IMR-90 (cell line): ENCODE measurements around the gene WAS. TPM values are rescaled to one million over a fixed set of nuclear protein-coding genes. Genes with fewer than 3 reads are reported as not detected.

ENCODE experiments used
- ATAC-seq: fragments of 200-7000 bp; cut with Tn5 transposase; 2 replicates; pipeline ENCODE4 v1.9.1; 2020; ENCODE audit warnings: low read depth, mild to moderate bottlenecking, moderate library complexity
- BruUV-seq: library from RNA; stranded (reverse); fragments of 400-500 nt; replicated peaks from 2 replicates; lab custom pipeline; 2021; lab: Mats Ljungman, UMichigan
- CTCF ChIA-PET: fragments of 300-600 bp; formaldehyde crosslinking; extraction: SDS; loops from one replicate; lab custom pipeline; 2021; ENCODE audit warnings: antibody characterized with exemption; lab: Yijun Ruan, JAX
- POLR2A ChIA-PET: fragments of 300-600 bp; sonication (Branson Sonifier 250); formaldehyde crosslinking; loops from one replicate; lab custom pipeline; 2022; ENCODE audit warnings: antibody characterized with exemption; ENCODE audit not compliant: unreplicated experiment; lab: Charles Lee
- DNase-seq: peaks from one replicate; pipeline ENCODE4 v3.0.0; 2013
- H2AFZ ChIP-seq: replicated peaks from 2 replicates; pipeline ENCODE3; 2013; ENCODE audit warnings: low read length, mild to moderate bottlenecking; ENCODE audit not compliant: poor library complexity
- H2AK5ac ChIP-seq: 2 replicates; pipeline ENCODE4 v1.6.1; 2013; ENCODE audit warnings: low read depth, low read length, inconsistent platforms
- H2AK9ac ChIP-seq: replicated peaks from 2 replicates; pipeline ENCODE3; 2013; ENCODE audit warnings: mild to moderate bottlenecking, low read depth, low read length, moderate library complexity; ENCODE audit not compliant: poor library complexity
- H2BK120ac ChIP-seq: 2 replicates; pipeline ENCODE4 v1.6.1; 2013; ENCODE audit warnings: low read depth, low read length, inconsistent platforms
- H2BK15ac ChIP-seq: 3 replicates; pipeline ENCODE4 v1.6.1; 2013; ENCODE audit warnings: low read depth, low read length, inconsistent platforms
- H2BK20ac ChIP-seq: 2 replicates; pipeline ENCODE4 v1.6.1; 2013; ENCODE audit warnings: low read depth, mild to moderate bottlenecking, inconsistent platforms, low read length, moderate library complexity
- H2BK5ac ChIP-seq: 2 replicates; pipeline ENCODE4 v1.6.1; 2013; ENCODE audit warnings: mild to moderate bottlenecking, low read depth, low read length, inconsistent platforms; ENCODE audit not compliant: poor library complexity, severe bottlenecking
- H3K14ac ChIP-seq: replicated peaks from 2 replicates; pipeline ENCODE4 v1.6.1; 2013; ENCODE audit warnings: low read depth, low read length, inconsistent platforms
- H3K18ac ChIP-seq: 2 replicates; pipeline ENCODE4 v1.6.1; 2013; ENCODE audit warnings: low read depth, low read length, control low read depth
- H3K23ac ChIP-seq: 2 replicates; pipeline ENCODE4 v1.6.1; 2013; ENCODE audit warnings: low read depth, low read length, inconsistent platforms
- H3K27ac ChIP-seq: 2 replicates; pipeline ENCODE4 v1.5.1; 2013; ENCODE audit warnings: mild to moderate bottlenecking, control low read depth, low read length; ENCODE audit not compliant: insufficient read depth
- H3K27me3 ChIP-seq: 2 replicates; pipeline ENCODE4 v1.6.1; 2013; ENCODE audit warnings: low read length; ENCODE audit not compliant: control insufficient read depth, insufficient read depth
- H3K36me3 ChIP-seq: 2 replicates; pipeline ENCODE4 v1.6.1; 2013; ENCODE audit warnings: low read length, mixed read lengths; ENCODE audit not compliant: control insufficient read depth, insufficient read depth
- H3K4ac ChIP-seq: 2 replicates; pipeline ENCODE4 v1.6.1; 2013; ENCODE audit warnings: low read depth, low read length, inconsistent platforms
- H3K4me1 ChIP-seq: 2 replicates; pipeline ENCODE4 v1.6.1; 2013; ENCODE audit warnings: low read length, mixed read lengths; ENCODE audit not compliant: control insufficient read depth, insufficient read depth
- H3K4me2 ChIP-seq: 2 replicates; pipeline ENCODE4 v1.6.1; 2013; ENCODE audit warnings: low read depth, mild to moderate bottlenecking, control low read depth, low read length, moderate library complexity
- H3K4me3 ChIP-seq: 2 replicates; pipeline ENCODE4 v1.5.1; 2013; ENCODE audit warnings: low read depth, mild to moderate bottlenecking, control low read depth, low read length, moderate library complexity; ENCODE audit not compliant: insufficient read depth
- H3K56ac ChIP-seq: 2 replicates; pipeline ENCODE4 v1.6.1; 2013; ENCODE audit warnings: low read length, inconsistent platforms; ENCODE audit not compliant: insufficient read depth; ENCODE audit errors: extremely low read depth
- H3K79me1 ChIP-seq, 2 experiments: 2 replicates each; pipeline ENCODE4 v1.6.1; 2013; ENCODE audit warnings: low read length in 2 of 2, inconsistent platforms in 1 of 2, low read depth in 1 of 2
- H3K9ac ChIP-seq: 2 replicates; pipeline ENCODE4 v1.6.1; 2013; ENCODE audit warnings: low read depth, low read length, control low read depth
- H3K9me1 ChIP-seq: 2 replicates; pipeline ENCODE4 v1.6.1; 2013; ENCODE audit warnings: low read length, inconsistent platforms; ENCODE audit not compliant: insufficient read depth
- H3K9me3 ChIP-seq: 2 replicates; pipeline ENCODE4 v1.6.1; 2013; ENCODE audit warnings: low read length; ENCODE audit not compliant: control insufficient read depth, insufficient read depth
- H4K20me1 ChIP-seq: 2 replicates; pipeline ENCODE4 v1.6.1; 2013; ENCODE audit warnings: low read length, inconsistent platforms; ENCODE audit not compliant: insufficient read depth
- H4K5ac ChIP-seq: 2 replicates; pipeline ENCODE4 v1.6.1; 2013; ENCODE audit warnings: mild to moderate bottlenecking, low read depth, low read length, control low read depth
- H4K8ac ChIP-seq, 2 experiments: 2 replicates each; pipeline ENCODE4 v1.6.1; 2013; ENCODE audit warnings: low read depth in 2 of 2, low read length in 2 of 2, control low read depth in 1 of 2, inconsistent platforms in 1 of 2
- H4K91ac ChIP-seq: 2 replicates; pipeline ENCODE4 v1.6.1; 2013; ENCODE audit warnings: low read depth, low read length, inconsistent platforms; ENCODE audit not compliant: insufficient read depth
- BHLHE40 ChIP-seq: fragments of 150-350 bp; IDR thresholded peaks from 2 replicates; pipeline ENCODE4 v1.6.1; 2016; ENCODE audit warnings: mild to moderate bottlenecking, low read depth, low read length
- CEBPB ChIP-seq: IDR thresholded peaks from 2 replicates; pipeline ENCODE4 v1.6.1; 2012; ENCODE audit warnings: low read depth, low read length, improper control_type of control experiment
- CTCF ChIP-seq: conservative IDR thresholded peaks from 2 replicates; pipeline ENCODE4 v1.5.1; 2012; ENCODE audit warnings: mild to moderate bottlenecking, low read depth, low read length, improper control_type of control experiment
- FOS ChIP-seq: fragments of 150-350 bp; IDR thresholded peaks from 2 replicates; pipeline ENCODE4 v1.6.1; 2016; ENCODE audit warnings: low read depth, low read length
- MAZ ChIP-seq: IDR thresholded peaks from 2 replicates; pipeline ENCODE4 v1.6.1; 2012; ENCODE audit warnings: low read depth, mild to moderate bottlenecking, low read length, improper control_type of control experiment, moderate library complexity, borderline replicate concordance
- MXI1 ChIP-seq: IDR thresholded peaks from 2 replicates; pipeline ENCODE4 v1.6.1; 2012; ENCODE audit warnings: low read depth, mild to moderate bottlenecking, low read length, moderate library complexity, borderline replicate concordance
- NFE2L2 ChIP-seq: fragments of 150-350 bp; IDR thresholded peaks from 2 replicates; pipeline ENCODE4 v1.6.1; 2016; ENCODE audit warnings: low read depth, mild to moderate bottlenecking, low read length
- RAD21 ChIP-seq: IDR thresholded peaks from 2 replicates; pipeline ENCODE4 v1.6.1; 2012; ENCODE audit warnings: low read length, improper control_type of control experiment
- RCOR1 ChIP-seq: IDR thresholded peaks from 2 replicates; pipeline ENCODE4 v1.6.1; 2012; ENCODE audit warnings: mild to moderate bottlenecking, low read length, improper control_type of control experiment; ENCODE audit not compliant: insufficient replicate concordance
- RFX5 ChIP-seq: IDR thresholded peaks from 2 replicates; pipeline ENCODE4 v1.8.0; 2012; ENCODE audit warnings: low read depth, mild to moderate bottlenecking, low read length, moderate library complexity
- WGBS, 2 experiments: methylation state at CpG; one replicate each; pipeline versions ENCODE4 v1.1.5 to v1.1.7; 2013; ENCODE audit warnings: missing lambda C conversion rate in 2 of 2; ENCODE audit not compliant: insufficient read length in 1 of 2; ENCODE audit errors: extremely low coverage in 2 of 2; 5-methylcytosine and 5-hydroxymethylcytosine counted together
- dilution Hi-C: fragments of 300-500 bp; cut with HindIII; formaldehyde crosslinking; loops from one replicate; pipeline ENCODE4 v1.14.3; 2018; ENCODE audit warnings: low sequenced_read_pairs; ENCODE audit not compliant: unreplicated experiment
- in situ Hi-C: fragments of 300-500 bp; cut with MboI; formaldehyde crosslinking; loops from 3 replicates; pipeline ENCODE4 v1.14.3; 2019; ENCODE audit warnings: low sequenced_read_pairs, inconsistent platforms, mixed read lengths
- intact Hi-C: fragments of 100-400 bp; cut with micrococcal nuclease; formaldehyde crosslinking; loops from 2 replicates; pipeline ENCODE4 v1.10.0; 2022
- polyA plus RNA-seq, 3 experiments: library from polyadenylated mRNA; depleted of rRNA; stranded (reverse); fragments of >200 nt; gene quantifications; 2 replicates each; pipeline ENCODE4 v1.2.3, GENCODE V29; 2012; ENCODE audit warnings: low replicate concordance in 1 of 3
- total RNA-seq: library from RNA; depleted of rRNA; stranded (reverse); fragments of >200 nt; gene quantifications from 2 replicates; pipeline ENCODE4 v1.2.3, GENCODE V29; 2012
- TF ChIP-seq, protein P1 (sequence below): fragments of 150-350 bp; IDR thresholded peaks from 2 replicates; pipeline ENCODE4 v1.6.1; 2017; ENCODE audit warnings: mild to moderate bottlenecking, antibody characterized with exemption, low read length, low read depth

The WAS gene
- total and polyA plus RNA-seq, 2 of the 4 experiments (the other 2 are of a cell fraction) = 0.14 TPM; not detected in 1

DNA sequence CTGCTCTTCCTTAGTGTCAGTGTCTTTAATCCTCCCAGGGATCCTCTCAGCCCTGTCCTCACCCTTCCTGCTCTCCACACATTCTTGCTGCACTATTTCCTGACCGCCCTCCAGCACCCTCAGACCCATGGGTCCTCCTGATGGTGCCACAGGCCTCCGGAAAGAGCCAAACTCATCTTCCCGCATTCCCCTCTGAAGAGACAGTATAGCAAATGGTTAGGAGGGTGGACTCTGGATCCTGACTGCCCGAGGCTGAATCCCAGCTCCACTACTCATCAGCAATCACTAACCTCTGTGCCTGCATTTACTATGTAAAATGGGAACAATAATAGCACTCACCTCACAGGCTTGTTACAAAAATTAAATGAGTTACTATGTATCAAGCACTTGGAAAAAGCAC is 19.1 kb downstream of the WAS start:
- no peak for TF ChIP-seq RCOR1
- TF ChIP-seq NFE2L2 = no peak
- TF ChIP-seq CTCF = no peak
- TF ChIP-seq, protein P1, sequence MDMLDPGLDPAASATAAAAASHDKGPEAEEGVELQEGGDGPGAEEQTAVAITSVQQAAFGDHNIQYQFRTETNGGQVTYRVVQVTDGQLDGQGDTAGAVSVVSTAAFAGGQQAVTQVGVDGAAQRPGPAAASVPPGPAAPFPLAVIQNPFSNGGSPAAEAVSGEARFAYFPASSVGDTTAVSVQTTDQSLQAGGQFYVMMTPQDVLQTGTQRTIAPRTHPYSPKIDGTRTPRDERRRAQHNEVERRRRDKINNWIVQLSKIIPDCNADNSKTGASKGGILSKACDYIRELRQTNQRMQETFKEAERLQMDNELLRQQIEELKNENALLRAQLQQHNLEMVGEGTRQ = no peak
- TF ChIP-seq RAD21 = no peak
- TF ChIP-seq BHLHE40 = no peak
- no peak for TF ChIP-seq CEBPB
- no peak for TF ChIP-seq MXI1
- no peak for TF ChIP-seq RFX5
- no peak for TF ChIP-seq FOS
- no peak for TF ChIP-seq MAZ
- peaks cover 16% of the 10 kb centered on the region for H3K36me3 ChIP-seq
- H3K4me3 ChIP-seq = no peak overlapping the region
- H3K27ac ChIP-seq = no peak overlapping the region
- H3K79me1 ChIP-seq = peaks cover 0 to 2% of the 10 kb centered on the region in 2 experiments; a peak in 2 of 4 replicates
- no peaks in the 10 kb centered on the region; the same call in 1 of the 2 replicates for H3K27me3 ChIP-seq
- H4K5ac ChIP-seq = no peak overlapping the region
- no peak overlapping the region for H2BK120ac ChIP-seq
- H2AK5ac ChIP-seq = no peak overlapping the region
- in situ Hi-C loops = no loop called here
- DNase-seq (no peak), ATAC-seq (no peak)
- no CpG with 5 or more reads among the region's 4 CpGs for WGBS, 2 experiments
- no peak overlapping the region for H3K4ac ChIP-seq
- H3K9me1 ChIP-seq = no peaks in the 10 kb centered on the region
- BruUV-seq = no TSS peak
- H3K56ac ChIP-seq = no peak overlapping the region
- no peaks in the 10 kb centered on the region for H3K9me3 ChIP-seq
- no peak overlapping the region for H3K14ac ChIP-seq
- H3K4me2 ChIP-seq = no peak overlapping the region
- no peak overlapping the region for H3K23ac ChIP-seq
- no peak overlapping the region for H3K9ac ChIP-seq
- dilution Hi-C loops = no loop called here
- H4K20me1 ChIP-seq = no peaks in the 10 kb centered on the region
- H3K4me1 ChIP-seq = no peaks in the 10 kb centered on the region
- ChIA-PET CTCF (no interaction called here), POLR2A (no interaction called here)
- no peak overlapping the region for H2AK9ac ChIP-seq
- no peak overlapping the region for H2BK15ac ChIP-seq
- no peak overlapping the region for H2BK5ac ChIP-seq
- no peak overlapping the region for H4K91ac ChIP-seq
- no peak overlapping the region for H2BK20ac ChIP-seq
- no peak overlapping the region for H4K8ac ChIP-seq
- H3K18ac ChIP-seq = no peak overlapping the region
- H2AFZ ChIP-seq = no peak overlapping the region
- intact Hi-C loops = no loop called here
